Measurements from ENCODE around the gene FAM131A.

The FAM131A gene

GRCh38 chr3:184343200-184343876, 5.9 kb downstream of the FAM131A start:
- no peak for DNase-seq

- no peak for DNase-seq
Observed at GRCh38 chr3:184344579-184345316, 7.3 kb downstream of the FAM131A start.

DNA sequence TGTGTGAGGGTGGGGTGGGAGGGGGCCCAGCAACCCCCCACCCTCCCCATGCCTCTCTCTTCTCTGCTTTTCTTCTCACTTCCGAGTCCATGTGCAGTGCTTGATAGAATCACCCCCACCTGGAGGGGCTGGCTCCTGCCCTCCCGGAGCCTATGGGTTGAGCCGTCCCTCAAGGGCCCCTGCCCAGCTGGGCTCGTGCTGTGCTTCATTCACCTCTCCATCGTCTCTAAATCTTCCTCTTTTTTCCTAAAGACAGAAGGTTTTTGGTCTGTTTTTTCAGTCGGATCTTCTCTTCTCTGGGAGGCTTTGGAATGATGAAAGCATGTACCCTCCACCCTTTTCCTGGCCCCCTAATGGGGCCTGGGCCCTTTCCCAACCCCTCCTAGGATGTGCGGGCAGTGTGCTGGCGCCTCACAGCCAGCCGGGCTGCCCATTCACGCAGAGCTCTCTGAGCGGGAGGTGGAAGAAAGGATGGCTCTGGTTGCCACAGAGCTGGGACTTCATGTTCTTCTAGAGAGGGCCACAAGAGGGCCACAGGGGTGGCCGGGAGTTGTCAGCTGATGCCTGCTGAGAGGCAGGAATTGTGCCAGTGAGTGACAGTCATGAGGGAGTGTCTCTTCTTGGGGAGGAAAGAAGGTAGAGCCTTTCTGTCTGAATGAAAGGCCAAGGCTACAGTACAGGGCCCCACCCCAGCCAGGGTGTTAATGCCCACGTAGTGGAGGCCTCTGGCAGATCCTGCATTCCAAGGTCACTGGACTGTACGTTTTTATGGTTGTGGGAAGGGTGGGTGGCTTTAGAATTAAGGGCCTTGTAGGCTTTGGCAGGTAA, 8.1 kb downstream of the FAM131A start:
- DNase-seq: no peak

GRCh38 chr3:184346480-184347190, 9.2 kb downstream of the FAM131A start:
- DNase-seq: no peak

DNA sequence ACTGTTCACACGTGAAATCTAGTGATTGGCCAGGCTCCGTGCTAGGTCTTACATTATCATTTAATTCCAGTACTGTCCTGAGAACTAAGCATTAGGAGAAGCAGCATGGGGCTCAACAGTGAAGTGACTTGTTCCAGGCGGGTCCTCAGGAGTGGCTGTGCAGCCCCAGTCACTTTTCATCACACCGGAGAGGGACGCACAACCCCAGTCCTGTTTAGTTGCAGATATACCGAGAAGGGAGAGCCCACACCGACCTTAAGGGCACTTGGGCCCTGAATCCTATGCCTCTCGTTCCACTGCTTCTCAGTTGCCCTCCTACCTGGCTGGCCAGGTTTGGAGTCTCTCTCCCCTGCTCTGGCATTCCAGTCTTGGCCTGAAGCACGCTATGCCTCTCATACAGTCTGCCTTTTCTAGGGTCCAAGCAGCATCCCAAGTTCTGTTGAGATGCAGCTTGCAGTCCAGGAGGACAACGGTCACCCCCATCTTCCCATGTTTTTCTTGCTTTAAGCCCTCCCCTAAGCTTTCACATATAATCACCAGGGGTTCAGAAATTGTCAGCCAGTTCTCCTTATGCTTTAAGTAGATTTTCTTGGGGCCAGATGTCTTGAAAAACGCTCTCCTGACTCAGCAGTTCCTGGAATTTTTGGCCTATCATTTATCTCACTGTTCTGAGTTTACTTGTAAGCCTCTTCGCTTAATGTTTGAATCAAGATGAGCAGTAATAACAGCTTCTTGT, 10.1 kb downstream of the FAM131A start:
- no peak for DNase-seq

GRCh38 chr3:184348057-184348382, 10.6 kb downstream of the FAM131A start:
- DNase-seq: no peak

DNA sequence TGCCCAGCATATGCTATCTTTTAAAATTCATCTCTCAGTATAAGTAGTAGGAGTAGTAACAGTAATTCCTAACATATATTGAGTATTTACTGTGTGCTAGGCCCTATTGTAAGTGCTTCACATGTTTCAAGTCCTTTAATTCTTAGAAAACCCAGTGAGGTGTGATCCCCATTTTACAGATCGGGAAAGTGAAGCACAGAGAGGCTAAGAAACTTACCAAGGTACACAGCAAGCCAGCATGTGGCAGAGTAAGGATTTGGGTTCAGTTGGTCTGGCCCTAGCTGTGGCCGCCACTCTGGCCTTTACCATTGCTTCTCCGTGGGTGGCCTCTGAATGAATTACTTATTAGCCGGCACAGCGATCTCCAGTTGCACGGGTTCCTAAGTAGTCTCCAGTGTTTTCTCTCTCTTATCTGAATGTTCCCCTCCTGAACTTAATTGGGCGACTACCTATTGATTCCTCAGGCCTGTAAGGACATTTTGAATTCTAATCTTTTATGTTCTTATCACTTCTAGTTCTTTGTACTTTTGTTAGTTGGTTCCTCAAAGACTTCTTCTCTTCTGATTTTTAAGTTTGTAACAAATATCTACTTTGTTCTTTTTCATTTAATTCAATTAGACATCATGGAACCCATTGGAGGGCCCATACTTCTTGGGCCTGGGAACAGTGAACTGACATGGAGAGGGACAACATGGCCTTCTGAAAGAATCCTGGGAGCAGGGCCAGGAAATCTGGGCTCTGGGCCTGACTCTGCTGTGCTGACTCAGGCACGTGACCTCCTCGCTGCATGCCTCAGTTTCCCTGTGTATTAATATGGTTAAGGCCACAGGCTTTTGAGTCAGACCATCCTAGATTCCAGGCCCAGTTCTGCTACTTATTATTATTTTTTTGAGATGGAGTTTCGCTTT, 12.4 kb downstream of the FAM131A start:
- DNase-seq: no peak

GRCh38 chr3:184350618-184351017, 13.2 kb downstream of the FAM131A start:
- no peak for DNase-seq

DNA sequence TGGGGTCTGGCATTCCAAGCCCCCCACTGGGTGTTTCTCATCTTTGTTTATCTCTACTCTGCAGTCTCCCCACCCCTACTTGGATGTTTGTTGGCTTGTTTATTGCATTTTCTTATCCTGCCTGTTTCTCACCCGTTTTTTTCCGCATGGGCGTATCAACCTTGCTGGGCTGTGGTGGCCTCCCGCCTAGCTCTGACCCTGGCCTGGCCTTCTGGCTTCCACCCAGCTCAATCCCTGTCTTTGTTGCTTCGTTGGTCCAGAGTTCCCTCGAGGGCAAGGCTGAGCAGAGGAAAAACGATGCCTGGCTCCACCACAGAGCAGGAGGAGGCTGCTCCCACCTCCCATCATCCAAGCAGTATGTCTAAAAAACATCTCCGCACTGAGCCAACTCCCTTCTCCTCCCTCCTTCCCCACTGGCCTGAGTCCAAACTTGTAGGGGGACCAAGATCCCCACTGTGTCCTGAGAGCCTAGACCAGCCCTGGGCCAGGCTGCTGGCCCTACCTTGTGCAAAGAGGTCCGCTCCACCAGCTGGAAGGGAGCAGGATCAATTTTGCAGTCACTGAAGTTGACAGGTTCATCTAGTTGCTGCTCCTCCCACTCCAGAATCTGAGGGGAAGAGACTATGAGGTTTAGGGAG, 14.2 kb downstream of the FAM131A start:
- DNase-seq: peak; percentile 20

DNA sequence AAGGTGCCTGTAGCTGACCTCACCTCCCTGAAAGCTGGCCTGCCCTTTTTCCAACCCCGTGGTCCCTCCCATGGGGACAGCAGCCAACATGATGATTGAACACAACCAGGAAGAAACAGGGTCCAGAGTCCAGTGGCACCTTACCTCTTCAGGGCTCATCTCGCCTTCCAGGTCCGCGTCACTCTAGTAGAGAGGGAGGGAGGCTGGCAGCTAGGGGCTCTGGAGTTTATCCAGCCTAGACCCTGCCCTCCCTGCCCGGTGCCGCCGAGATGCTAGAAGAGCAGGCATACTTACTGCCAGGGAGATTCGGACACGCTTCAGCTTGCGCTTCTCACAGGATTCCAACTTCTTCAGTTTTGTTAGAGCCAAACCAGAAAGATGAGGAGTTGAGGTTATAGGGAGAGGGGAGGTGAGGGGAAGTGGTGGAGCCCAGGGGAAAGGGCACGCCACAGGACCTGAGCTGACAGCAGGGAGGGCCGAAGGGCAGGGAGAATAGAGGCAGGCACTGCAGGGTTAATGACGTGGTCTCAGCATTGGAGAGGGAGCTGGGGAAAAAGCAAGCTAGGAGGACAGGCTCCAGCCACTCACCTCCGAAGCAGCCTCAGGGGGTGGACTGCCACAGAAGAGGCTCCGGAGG, 14.9 kb downstream of the FAM131A start:
- peak; percentile 17 for DNase-seq

DNA sequence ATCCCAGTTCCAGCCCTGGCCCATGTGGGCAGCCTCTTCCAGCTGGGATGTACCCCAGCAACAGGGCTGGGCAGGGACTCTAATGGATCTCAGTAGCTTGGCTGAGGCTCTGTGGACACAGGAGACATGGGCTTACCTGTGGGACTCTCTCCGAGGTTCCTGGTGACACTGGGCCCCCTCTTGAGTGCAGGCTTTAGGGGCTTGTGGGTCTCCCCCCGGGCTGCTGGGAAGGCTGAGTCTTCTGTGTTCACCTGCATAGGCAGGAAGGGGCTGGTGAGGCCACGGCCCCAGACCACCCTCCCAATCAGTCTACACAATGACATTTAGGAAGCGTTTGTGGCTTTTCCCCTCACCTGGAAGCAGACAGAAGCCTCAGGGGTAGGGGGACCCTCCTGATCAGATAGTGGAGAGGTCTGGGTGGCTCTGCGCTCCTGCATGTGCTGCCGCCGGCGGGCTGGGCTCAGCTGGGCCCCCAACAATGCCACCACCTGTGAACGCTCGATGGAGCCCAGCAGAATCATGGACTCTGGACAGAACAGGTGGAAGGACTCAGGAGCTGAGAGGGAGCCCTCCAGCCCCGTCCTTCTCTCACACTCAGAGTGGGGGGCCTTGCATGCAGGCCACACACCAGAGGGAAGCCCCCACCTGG, 15.6 kb downstream of the FAM131A start:
- peak; percentile 14 for DNase-seq

GRCh38 chr3:184353546-184353941, 16.1 kb downstream of the FAM131A start:
- no peak for DNase-seq

DNA sequence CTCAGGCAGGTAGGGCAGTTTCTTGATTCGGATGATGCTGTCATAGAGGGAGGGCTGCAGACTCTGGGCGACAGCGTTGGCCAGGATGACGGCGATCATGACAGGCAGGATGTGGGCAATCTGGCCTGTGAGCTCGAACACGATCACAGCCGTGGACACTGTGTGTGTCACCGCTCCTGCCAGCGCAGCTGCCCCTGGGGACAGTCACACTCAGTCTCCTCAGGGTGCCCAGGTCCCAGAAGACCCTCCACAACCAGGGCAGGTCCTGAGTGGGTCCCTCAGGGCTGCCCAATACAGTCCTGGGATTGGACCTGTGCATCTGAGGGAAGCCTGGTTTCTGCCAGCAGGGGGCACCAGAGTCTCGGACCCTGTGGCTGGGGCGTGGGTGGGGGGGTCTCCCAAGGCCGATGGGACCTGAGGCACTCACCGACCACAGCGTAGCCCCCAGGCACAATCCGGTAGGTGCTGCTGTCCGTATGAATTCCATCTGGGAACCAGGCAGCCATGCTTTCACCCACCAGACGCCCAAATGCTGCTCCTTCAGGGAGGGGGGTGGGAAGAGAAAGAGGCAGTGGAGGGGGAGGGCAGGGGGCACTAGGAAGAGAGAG, 16.8 kb downstream of the FAM131A start:
- no peak for DNase-seq

DNA sequence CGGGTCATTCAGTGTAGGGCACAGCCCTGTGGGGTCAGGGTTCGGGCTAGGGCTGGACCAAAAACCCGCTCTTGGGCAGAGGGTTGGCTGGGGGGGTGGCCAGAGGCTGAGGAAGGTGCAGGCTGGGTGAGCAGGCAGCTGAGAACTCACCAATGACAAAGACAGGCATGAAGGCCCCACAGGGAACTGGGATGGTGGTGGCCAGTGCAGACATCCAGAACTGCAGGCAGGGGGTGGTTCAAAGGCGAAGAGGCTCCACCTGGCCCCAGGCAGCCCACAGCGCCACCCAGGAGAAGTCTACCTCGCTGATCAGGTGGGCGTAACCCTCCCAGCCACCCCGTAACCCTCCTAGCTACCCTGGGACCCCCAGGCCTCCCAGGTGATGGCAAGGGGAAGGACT, 17.4 kb downstream of the FAM131A start:
- no peak for DNase-seq

GRCh38 chr3:184355261-184356040, 18.1 kb downstream of the FAM131A start:
- no peak for DNase-seq

- no peak for DNase-seq
Observed at GRCh38 chr3:184357248-184358123, 20.1 kb downstream of the FAM131A start.

- no peak for DNase-seq
Observed at GRCh38 chr3:184358124-184358767, 20.8 kb downstream of the FAM131A start.

All from femur (tissue), 1 donor.